GM12801 (cell line): Measurements from ENCODE around the gene GREB1L.

Experiments
- TF ChIP-seq, protein P1 (sequence below): IDR thresholded peaks from one replicate; pipeline ENCODE4 v1.5.1; 2011; ENCODE audit warnings: control low read depth; ENCODE audit not compliant: insufficient read length; ENCODE audit errors: extremely low read depth

Gene GREB1L

DNA sequence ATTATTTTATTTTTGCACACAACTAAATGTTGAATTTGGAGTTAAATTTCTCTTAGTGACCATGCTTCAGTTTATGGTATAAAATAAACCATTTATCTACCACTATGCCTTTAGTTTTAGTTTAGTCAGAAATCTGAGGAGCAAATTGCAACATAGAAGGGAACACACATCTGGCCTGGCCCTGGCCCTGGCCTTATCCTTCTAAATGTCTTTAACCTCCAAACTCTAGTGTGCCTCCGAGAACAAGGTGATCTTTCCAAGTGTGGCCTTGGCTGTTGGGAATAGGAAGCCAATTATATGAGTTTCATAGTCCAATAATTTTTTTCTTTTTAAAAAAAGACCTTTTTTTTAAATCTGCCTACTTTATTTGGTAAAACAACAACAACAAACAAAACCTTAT, 31.8 kb upstream of the GREB1L start:
- TF ChIP-seq, protein P1, sequence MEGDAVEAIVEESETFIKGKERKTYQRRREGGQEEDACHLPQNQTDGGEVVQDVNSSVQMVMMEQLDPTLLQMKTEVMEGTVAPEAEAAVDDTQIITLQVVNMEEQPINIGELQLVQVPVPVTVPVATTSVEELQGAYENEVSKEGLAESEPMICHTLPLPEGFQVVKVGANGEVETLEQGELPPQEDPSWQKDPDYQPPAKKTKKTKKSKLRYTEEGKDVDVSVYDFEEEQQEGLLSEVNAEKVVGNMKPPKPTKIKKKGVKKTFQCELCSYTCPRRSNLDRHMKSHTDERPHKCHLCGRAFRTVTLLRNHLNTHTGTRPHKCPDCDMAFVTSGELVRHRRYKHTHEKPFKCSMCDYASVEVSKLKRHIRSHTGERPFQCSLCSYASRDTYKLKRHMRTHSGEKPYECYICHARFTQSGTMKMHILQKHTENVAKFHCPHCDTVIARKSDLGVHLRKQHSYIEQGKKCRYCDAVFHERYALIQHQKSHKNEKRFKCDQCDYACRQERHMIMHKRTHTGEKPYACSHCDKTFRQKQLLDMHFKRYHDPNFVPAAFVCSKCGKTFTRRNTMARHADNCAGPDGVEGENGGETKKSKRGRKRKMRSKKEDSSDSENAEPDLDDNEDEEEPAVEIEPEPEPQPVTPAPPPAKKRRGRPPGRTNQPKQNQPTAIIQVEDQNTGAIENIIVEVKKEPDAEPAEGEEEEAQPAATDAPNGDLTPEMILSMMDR, result no peak

DNA sequence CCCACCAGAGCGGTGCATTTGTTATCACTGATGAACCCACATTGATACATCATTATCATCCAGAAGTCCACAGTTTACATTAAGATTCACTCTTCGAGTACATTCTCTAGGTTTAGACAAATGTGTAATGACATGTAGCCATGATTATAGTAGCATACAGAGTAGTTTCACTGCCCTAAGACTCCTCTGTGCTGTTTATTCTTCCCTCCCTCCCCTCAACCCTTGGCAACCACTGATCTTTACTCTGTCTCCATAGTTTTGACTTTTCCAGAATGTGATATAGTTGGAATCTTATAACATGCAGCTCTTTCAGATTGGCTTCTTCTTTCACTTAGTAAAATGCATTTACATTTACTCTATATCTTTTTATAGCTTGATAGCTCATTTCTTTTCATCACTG, 31.2 kb upstream of the GREB1L start:
- TF ChIP-seq, protein P1, result no peak

DNA sequence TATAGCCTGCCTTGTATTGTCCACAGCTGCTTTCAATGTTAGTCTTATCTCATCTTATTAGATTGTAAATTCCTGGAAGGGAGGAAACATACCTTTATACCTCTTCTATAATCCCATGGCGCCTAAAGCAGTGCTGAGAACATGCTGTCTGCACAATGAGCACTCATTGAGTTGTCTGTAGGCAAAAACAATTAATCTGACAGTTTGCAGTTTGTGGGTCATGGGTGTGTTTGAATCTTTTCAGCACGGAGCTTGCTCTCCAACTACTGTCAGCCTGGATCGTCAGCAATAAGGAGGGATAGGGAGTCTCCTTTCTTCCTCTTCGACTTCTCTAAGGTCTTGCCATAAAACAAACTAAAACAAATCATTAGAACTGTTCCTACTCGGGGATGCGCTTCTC, 26.5 kb upstream of the GREB1L start:
- TF ChIP-seq, protein P1, result no peak

DNA sequence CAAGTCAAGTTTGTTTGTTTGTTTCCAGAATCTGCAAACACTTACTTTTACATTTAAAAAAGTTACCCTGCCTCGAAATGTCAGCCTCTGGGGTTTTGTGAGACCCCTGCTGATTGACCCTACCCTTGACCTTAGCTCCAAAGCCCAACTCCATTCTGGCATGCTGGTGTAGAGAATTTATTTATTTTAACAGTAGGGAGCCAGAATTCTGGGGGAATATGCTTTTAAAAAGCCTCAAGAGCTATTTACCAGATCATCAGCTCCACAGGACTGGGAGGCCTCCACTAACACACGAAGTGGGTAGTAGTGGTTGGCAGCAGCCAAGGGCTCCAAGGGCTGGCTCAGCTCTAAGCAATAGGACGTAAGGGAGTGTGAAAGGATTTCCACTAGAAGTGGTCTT, 23.2 kb upstream of the GREB1L start:
- TF ChIP-seq, protein P1, result no peak

DNA sequence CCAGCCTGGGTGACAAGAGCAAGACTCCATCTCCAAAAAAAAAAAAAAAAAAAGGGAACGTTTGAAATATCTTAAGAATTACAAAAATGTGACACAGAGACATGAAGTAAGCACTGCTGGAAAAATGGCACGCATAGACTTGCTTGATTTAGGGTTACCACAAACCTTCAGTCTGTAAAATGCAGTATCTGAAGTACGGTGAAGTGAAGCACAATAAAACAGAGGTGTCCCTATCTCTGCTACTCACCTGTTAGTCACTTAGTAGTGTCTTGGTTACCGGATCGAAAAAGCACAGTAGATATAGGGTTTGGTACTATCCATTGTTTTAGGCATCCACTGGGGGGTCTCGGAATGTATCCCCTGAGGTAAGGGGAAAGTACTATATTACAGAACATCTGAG, 11.6 kb upstream of the GREB1L start:
- TF ChIP-seq, protein P1, result no peak

DNA sequence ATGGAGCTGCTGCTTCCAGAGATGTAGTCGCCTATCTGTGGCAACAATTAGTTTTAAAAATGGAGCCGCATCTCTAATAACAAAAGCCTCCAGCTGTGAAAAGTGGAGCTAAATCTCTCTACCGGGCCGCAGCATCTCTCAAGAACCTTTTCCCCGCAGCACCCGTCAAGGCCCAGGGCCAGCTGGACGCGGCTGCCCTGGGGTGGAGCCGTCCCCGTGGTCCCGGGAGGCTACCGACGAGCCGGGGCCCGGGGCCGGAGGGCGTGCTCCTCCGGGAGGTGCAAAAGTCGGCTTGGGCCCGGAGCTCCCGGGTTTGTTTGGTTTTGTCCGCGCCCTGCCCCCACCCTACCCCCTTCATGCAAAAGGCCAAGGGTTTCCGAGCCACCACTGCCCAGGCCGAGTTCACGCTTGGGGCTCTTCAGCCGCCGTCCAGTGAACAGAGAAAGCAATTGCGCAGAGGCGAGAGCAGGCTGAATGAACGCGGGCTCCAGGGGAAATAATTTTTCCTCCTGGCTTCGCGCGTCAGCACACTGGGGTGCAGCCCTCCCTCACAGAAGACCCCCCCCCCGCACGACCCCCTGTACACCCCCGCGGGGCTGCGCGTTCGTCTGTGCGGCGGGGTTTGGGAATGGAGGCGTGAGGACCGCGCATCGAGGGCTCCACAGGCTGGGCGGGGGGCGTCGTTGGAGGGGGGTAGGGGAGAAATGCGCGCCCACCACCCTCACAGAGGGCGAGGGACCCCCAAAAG, 557 bp upstream of the GREB1L start:
- TF ChIP-seq, protein P1, result no peak

DNA sequence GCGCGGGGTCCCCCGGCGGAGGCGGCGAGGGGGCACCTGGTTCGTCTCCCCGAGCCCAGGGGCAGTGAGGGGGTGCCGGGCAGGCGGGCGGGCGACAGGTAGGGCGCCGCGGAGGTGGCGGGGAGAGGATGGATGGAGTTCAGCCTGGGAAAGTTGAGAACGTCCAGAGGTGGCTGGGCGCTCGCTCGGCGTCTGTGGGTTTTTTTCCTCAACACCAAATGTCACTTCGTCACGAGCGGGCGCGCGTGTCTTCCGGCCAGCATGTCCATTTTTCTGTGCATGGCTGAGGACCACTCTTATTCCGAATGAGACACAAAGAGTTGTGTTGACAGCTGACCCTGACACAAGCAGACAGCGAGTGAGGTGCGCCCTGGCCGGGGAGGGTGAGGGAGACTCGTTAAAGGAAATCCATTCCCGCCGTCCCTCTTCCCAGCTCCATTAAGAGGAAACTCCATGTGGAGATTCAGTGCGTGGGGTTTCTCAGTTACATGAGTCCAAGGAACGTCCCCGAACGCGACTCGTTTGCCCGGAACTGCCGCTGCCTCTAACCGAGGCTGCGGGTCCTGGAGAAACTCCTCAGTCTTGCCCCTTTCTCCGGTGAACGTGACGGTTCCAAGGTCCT, 859 bp downstream of the GREB1L start:
- TF ChIP-seq, protein P1, result no peak
